Karpas-422 (cell line): ENCODE results near the gene EFCAB7. TPM values are rescaled to one million over a fixed set of nuclear protein-coding genes. Genes with fewer than 3 reads are reported as not detected.

ENCODE experiments used
- DNase-seq: peaks from one replicate; pipeline ENCODE4 v3.0.0-alpha.2; 2015
- H2AFZ ChIP-seq: fragments of 200-600 bp; sonication (generic); 2 replicates; pipeline ENCODE4 v1.6.1; 2014; ENCODE audit warnings: antibody characterized with exemption, low read length, mixed read lengths
- H3K27ac ChIP-seq: fragments of 200-600 bp; sonication (generic); 2 replicates; pipeline ENCODE4 v1.5.1; 2014; ENCODE audit warnings: mild to moderate bottlenecking, low read length, moderate library complexity
- H3K27me3 ChIP-seq: fragments of 200-600 bp; sonication (generic); 2 replicates; pipeline ENCODE4 v1.6.1; 2014; ENCODE audit warnings: low read length, mixed read lengths
- H3K36me3 ChIP-seq: fragments of 200-600 bp; sonication (generic); 2 replicates; pipeline ENCODE4 v1.6.1; 2014; ENCODE audit warnings: low read length, mixed read lengths; ENCODE audit not compliant: insufficient read depth
- H3K4me1 ChIP-seq: fragments of 200-600 bp; sonication (generic); 2 replicates; pipeline ENCODE4 v1.6.1; 2014; ENCODE audit warnings: mild to moderate bottlenecking, low read length, mixed read lengths
- H3K4me2 ChIP-seq: fragments of 200-600 bp; sonication (generic); 2 replicates; pipeline ENCODE4 v1.6.1; 2014; ENCODE audit warnings: low read length, low read depth, mild to moderate bottlenecking; ENCODE audit not compliant: poor library complexity, severe bottlenecking
- H3K4me3 ChIP-seq: fragments of 200-600 bp; sonication (generic); 2 replicates; pipeline ENCODE4 v1.5.1; 2014; ENCODE audit warnings: mild to moderate bottlenecking, antibody characterized with exemption, low read length, mixed read lengths
- H3K79me2 ChIP-seq: fragments of 200-600 bp; sonication (generic); 2 replicates; pipeline ENCODE4 v1.6.1; 2014; ENCODE audit warnings: mild to moderate bottlenecking, low read length, mixed read lengths
- H3K9ac ChIP-seq: fragments of 200-600 bp; sonication (generic); 2 replicates; pipeline ENCODE4 v1.6.0; 2014; ENCODE audit warnings: low read length
- H3K9me2 ChIP-seq: fragments of 200-600 bp; sonication (generic), shearing (Covaris generic); replicated peaks from 2 replicates; pipeline ENCODE4 v1.6.0; 2014; ENCODE audit warnings: mild to moderate bottlenecking, low read length, moderate library complexity; ENCODE audit not compliant: insufficient read depth
- H3K9me3 ChIP-seq: fragments of 300-700, 200-600 bp; sonication (generic); 2 replicates; pipeline ENCODE4 v1.6.1; 2014; ENCODE audit warnings: low read length, mixed read lengths
- H4K20me1 ChIP-seq: fragments of 200-600 bp; sonication (generic); 2 replicates; pipeline ENCODE4 v1.6.1; 2014; ENCODE audit warnings: mild to moderate bottlenecking, antibody characterized with exemption, low read length, low read depth; ENCODE audit not compliant: insufficient read depth
- total RNA-seq: library from RNA; depleted of rRNA; stranded (reverse); fragments of >200 nt; shearing (Covaris generic); gene quantifications from 2 replicates; pipeline ENCODE4 v1.2.3, GENCODE V29; 2014; ENCODE audit warnings: low replicate concordance

The EFCAB7 gene
- total RNA-seq, 1 experiment from 2014 or later = 20.0 TPM

GRCh38 chr1:63601061-63601460 lies 77.7 kb downstream of the EFCAB7 start:
- H3K9me2 ChIP-seq = no peaks in the 10 kb centered on the region
- no peak overlapping the region for H3K4me3 ChIP-seq
- no peaks in the 10 kb centered on the region for H3K27me3 ChIP-seq
- peaks cover 5% of the 10 kb centered on the region; the same call in 1 of the 2 replicates for H4K20me1 ChIP-seq
- no peak overlapping the region for H3K9ac ChIP-seq
- DNase-seq = no peak
- H3K4me1 ChIP-seq = no peaks in the 10 kb centered on the region
- peaks cover 75% of the 10 kb centered on the region for H3K79me2 ChIP-seq
- no peaks in the 10 kb centered on the region for H3K36me3 ChIP-seq
- H3K4me2 ChIP-seq = no peak overlapping the region
- H3K27ac ChIP-seq = no peak overlapping the region
- H3K9me3 ChIP-seq = no peaks in the 10 kb centered on the region
- H2AFZ ChIP-seq = no peak overlapping the region

- H3K9me3 ChIP-seq = no peaks in the 10 kb centered on the region
- H3K27ac ChIP-seq = no peak overlapping the region
- H3K79me2 ChIP-seq = peaks cover 76% of the 10 kb centered on the region
- no peaks in the 10 kb centered on the region for H3K27me3 ChIP-seq
- H3K9ac ChIP-seq = no peak overlapping the region
- H3K36me3 ChIP-seq = no peaks in the 10 kb centered on the region
- H3K4me3 ChIP-seq = no peak overlapping the region
- no peaks in the 10 kb centered on the region for H3K4me1 ChIP-seq
- no peaks in the 10 kb centered on the region for H3K9me2 ChIP-seq
- H2AFZ ChIP-seq = no peak overlapping the region
- DNase-seq = no peak
- H3K4me2 ChIP-seq = no peak overlapping the region
- H4K20me1 ChIP-seq = peaks cover 5% of the 10 kb centered on the region; the same call in 1 of the 2 replicates
Measured at GRCh38 chr1:63601463-63601862, 78.1 kb downstream of the EFCAB7 start.

- no peak overlapping the region for H3K4me3 ChIP-seq
- no peaks in the 10 kb centered on the region for H3K36me3 ChIP-seq
- no peak overlapping the region for H3K9ac ChIP-seq
- no peaks in the 10 kb centered on the region for H3K4me1 ChIP-seq
- H3K79me2 ChIP-seq = peaks cover 75% of the 10 kb centered on the region
- no peaks in the 10 kb centered on the region for H3K9me3 ChIP-seq
- DNase-seq = no peak
- no peak overlapping the region for H3K27ac ChIP-seq
- peaks cover 5% of the 10 kb centered on the region; the same call in 1 of the 2 replicates for H4K20me1 ChIP-seq
- no peaks in the 10 kb centered on the region for H3K9me2 ChIP-seq
- no peaks in the 10 kb centered on the region for H3K27me3 ChIP-seq
- H2AFZ ChIP-seq = no peak overlapping the region
- H3K4me2 ChIP-seq = no peak overlapping the region
Measured at GRCh38 chr1:63601912-63602311, 78.6 kb downstream of the EFCAB7 start.

- H2AFZ ChIP-seq = no peak overlapping the region
- no peaks in the 10 kb centered on the region for H3K4me1 ChIP-seq
- H3K9me2 ChIP-seq = no peaks in the 10 kb centered on the region
- H3K36me3 ChIP-seq = no peaks in the 10 kb centered on the region
- no peak for DNase-seq
- H3K9ac ChIP-seq = no peak overlapping the region
- H4K20me1 ChIP-seq = peaks cover 5% of the 10 kb centered on the region; the same call in 1 of the 2 replicates
- H3K27ac ChIP-seq = no peak overlapping the region
- H3K4me3 ChIP-seq = no peak overlapping the region
- peaks cover 75% of the 10 kb centered on the region for H3K79me2 ChIP-seq
- H3K9me3 ChIP-seq = no peaks in the 10 kb centered on the region
- H3K27me3 ChIP-seq = no peaks in the 10 kb centered on the region
- H3K4me2 ChIP-seq = no peak overlapping the region
Measured at GRCh38 chr1:63602629-63603028, 79.3 kb downstream of the EFCAB7 start.

GRCh38 chr1:63603810-63604209 lies 80.5 kb downstream of the EFCAB7 start:
- Histone ChIP-seq H4K20me1 (peaks cover 5% of the 10 kb centered on the region; the same call in 1 of the 2 replicates), H3K79me2 (peaks cover 72% of the 10 kb centered on the region), H3K4me2 (no peak overlapping the region), H3K9me3 (no peaks in the 10 kb centered on the region), H3K27me3 (no peaks in the 10 kb centered on the region), H3K4me1 (no peaks in the 10 kb centered on the region), H3K4me3 (no peak overlapping the region), H3K9me2 (no peaks in the 10 kb centered on the region), H3K9ac (no peak overlapping the region), H3K27ac (no peak overlapping the region), H2AFZ (no peak overlapping the region), H3K36me3 (no peaks in the 10 kb centered on the region)
- no peak for DNase-seq

- Histone ChIP-seq H3K79me2 (peaks cover 66% of the 10 kb centered on the region), H3K27me3 (no peaks in the 10 kb centered on the region), H3K9ac (no peak overlapping the region), H2AFZ (no peak overlapping the region), H4K20me1 (peaks cover 5% of the 10 kb centered on the region; the same call in 1 of the 2 replicates), H3K4me3 (no peak overlapping the region), H3K27ac (no peak overlapping the region), H3K4me2 (no peak overlapping the region), H3K36me3 (no peaks in the 10 kb centered on the region), H3K9me2 (no peaks in the 10 kb centered on the region), H3K9me3 (no peaks in the 10 kb centered on the region), H3K4me1 (peaks cover 2% of the 10 kb centered on the region)
- no peak for DNase-seq
Measured at GRCh38 chr1:63607322-63607721, 84.0 kb downstream of the EFCAB7 start.

- Histone ChIP-seq H2AFZ (no peak overlapping the region), H3K9me3 (no peaks in the 10 kb centered on the region), H3K4me3 (no peak overlapping the region), H3K27ac (no peak overlapping the region), H3K4me2 (no peak overlapping the region), H3K27me3 (no peaks in the 10 kb centered on the region), H3K9me2 (no peaks in the 10 kb centered on the region), H3K9ac (no peak overlapping the region), H3K79me2 (peaks cover 57% of the 10 kb centered on the region), H3K36me3 (no peaks in the 10 kb centered on the region), H3K4me1 (peaks cover 22% of the 10 kb centered on the region), H4K20me1 (peaks cover 10% of the 10 kb centered on the region; the same call in 1 of the 2 replicates)
- no peak for DNase-seq
Measured at GRCh38 chr1:63611231-63611630, 87.9 kb downstream of the EFCAB7 start.

GRCh38 chr1:63612564-63612963 lies 89.2 kb downstream of the EFCAB7 start:
- no peak overlapping the region for H3K4me3 ChIP-seq
- peak overlapping the region; percentile 21; the same call in 1 of the 2 replicates for H3K9ac ChIP-seq
- no peaks in the 10 kb centered on the region for H3K27me3 ChIP-seq
- H3K9me2 ChIP-seq = no peaks in the 10 kb centered on the region
- no peaks in the 10 kb centered on the region for H3K36me3 ChIP-seq
- peak overlapping the region; percentile 48 for H3K4me2 ChIP-seq
- H3K27ac ChIP-seq = peak overlapping the region; percentile 39; the same call in 1 of the 2 replicates
- no peak overlapping the region for H2AFZ ChIP-seq
- H3K79me2 ChIP-seq = peaks cover 55% of the 10 kb centered on the region
- no peaks in the 10 kb centered on the region for H3K9me3 ChIP-seq
- peaks cover 20% of the 10 kb centered on the region; the same call in 1 of the 2 replicates for H4K20me1 ChIP-seq
- peaks cover 22% of the 10 kb centered on the region for H3K4me1 ChIP-seq
- no peak for DNase-seq
